ENCODE results near the gene BTBD17.

The BTBD17 gene

GRCh38 chr17:74332763-74333283 is 28.8 kb downstream of the BTBD17 start:
- H3K36me3 ChIP-seq (ENCODE audit: insufficient read depth, low read length): no peaks in the 10 kb centered on the region
- H2AFZ ChIP-seq (ENCODE audit: low read depth, low read length): no peak overlapping the region
- no peaks in the 10 kb centered on the region for H3K9me3 ChIP-seq (ENCODE audit: low read length)
- no peaks in the 10 kb centered on the region for H3K4me1 ChIP-seq (ENCODE audit: insufficient read depth, low read length)
- peaks cover 44% of the 10 kb centered on the region for H3K27me3 ChIP-seq (ENCODE audit: insufficient read depth, low read length)
- no peak overlapping the region for H3K4me3 ChIP-seq (ENCODE audit: low read length)

DNA sequence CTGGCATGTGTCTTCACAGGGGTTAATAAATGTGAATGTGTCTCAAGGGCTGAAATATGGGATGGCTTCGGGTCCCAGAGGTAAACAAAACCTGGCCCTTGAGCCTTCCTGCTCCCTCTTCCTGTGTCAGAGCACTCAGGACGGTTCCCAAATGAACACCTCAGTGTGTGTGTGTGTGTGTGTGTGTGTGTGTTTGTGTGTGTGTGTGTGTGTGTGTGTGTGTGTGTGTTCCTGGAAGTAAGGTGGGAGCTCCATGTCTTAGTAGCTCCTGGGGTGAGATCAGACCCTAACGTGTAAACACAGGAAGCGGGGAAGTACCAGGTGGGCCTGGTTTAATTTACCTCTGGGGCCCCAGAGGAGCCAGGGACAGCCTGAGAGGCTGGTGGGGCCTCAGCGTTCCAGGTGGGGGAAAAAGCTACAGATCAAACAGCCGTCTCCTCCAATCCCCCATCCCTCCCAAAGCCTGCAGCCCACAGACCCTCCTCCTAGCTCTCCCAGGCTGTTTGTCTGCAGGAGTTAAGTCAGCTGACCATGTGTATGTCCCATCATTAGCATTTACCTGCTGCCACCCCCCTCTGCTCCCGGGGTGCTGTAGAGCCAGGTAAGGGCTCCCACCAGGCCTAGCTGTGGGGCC is 29.5 kb downstream of the BTBD17 start:
- Histone ChIP-seq H3K4me3 (ENCODE audit: low read length) (no peak overlapping the region), H3K36me3 (ENCODE audit: insufficient read depth, low read length) (no peaks in the 10 kb centered on the region), H2AFZ (ENCODE audit: low read depth, low read length) (no peak overlapping the region), H3K9me3 (ENCODE audit: low read length) (no peaks in the 10 kb centered on the region), H3K27me3 (ENCODE audit: insufficient read depth, low read length) (peaks cover 43% of the 10 kb centered on the region), H3K4me1 (ENCODE audit: insufficient read depth, low read length) (no peaks in the 10 kb centered on the region)

- no peak overlapping the region for H2AFZ ChIP-seq (ENCODE audit: low read depth, low read length)
- H3K4me3 ChIP-seq (ENCODE audit: low read length): no peak overlapping the region
- no peaks in the 10 kb centered on the region for H3K9me3 ChIP-seq (ENCODE audit: low read length)
- no peaks in the 10 kb centered on the region for H3K36me3 ChIP-seq (ENCODE audit: insufficient read depth, low read length)
- peaks cover 12% of the 10 kb centered on the region for H3K4me1 ChIP-seq (ENCODE audit: insufficient read depth, low read length)
- H3K27me3 ChIP-seq (ENCODE audit: insufficient read depth, low read length): peaks cover 56% of the 10 kb centered on the region
These were observed 31.2 kb downstream of the BTBD17 start for GRCh38 chr17:74330446-74330845.

DNA sequence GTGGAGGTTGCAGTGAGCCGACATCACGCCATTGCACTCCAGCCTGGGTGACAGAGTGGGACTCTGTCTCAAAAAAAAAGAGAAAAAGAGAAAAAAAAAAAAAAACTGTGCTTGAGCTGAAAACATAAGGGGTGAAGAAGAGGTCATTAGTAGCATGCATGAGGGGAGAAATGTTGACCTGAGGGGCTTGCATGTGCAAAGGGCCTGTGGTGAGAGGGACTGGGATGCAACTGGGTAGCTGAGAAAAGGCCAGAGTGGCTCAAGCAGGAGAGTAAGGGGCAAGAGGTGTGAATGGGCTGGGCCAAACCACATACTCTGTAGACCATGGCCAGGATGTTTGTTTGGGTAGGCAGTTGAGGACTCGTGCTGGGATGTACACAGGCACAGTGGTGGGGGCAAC is 32.3 kb downstream of the BTBD17 start:
- H3K4me3 ChIP-seq (ENCODE audit: low read length): no peak overlapping the region
- peaks cover 12% of the 10 kb centered on the region for H3K4me1 ChIP-seq (ENCODE audit: insufficient read depth, low read length)
- no peak overlapping the region for H2AFZ ChIP-seq (ENCODE audit: low read depth, low read length)
- H3K9me3 ChIP-seq (ENCODE audit: low read length): no peaks in the 10 kb centered on the region
- H3K36me3 ChIP-seq (ENCODE audit: insufficient read depth, low read length): no peaks in the 10 kb centered on the region
- peaks cover 66% of the 10 kb centered on the region for H3K27me3 ChIP-seq (ENCODE audit: insufficient read depth, low read length)

DNA sequence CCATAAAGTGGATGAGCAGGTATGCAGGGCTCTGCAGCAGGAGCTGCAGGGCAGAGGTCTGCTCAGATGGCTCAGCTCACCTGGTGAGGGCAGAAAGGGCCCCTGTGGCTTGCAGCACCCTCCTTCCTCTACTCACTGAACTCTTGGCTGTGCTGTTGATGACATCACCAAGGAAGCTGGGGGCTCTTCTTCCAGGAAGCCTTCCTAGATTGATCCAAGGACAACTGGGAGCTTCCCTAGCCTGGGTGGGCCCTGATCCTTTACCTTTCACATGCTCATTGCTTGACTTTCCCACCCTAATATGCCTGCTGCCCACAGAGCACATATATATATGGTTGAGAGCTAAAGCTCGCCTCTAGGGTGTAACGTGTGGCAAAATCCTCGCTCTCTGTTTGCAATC is 33.2 kb downstream of the BTBD17 start:
- Histone ChIP-seq H3K27me3 (ENCODE audit: insufficient read depth, low read length) (peaks cover 66% of the 10 kb centered on the region), H2AFZ (ENCODE audit: low read depth, low read length) (no peak overlapping the region), H3K4me3 (ENCODE audit: low read length) (no peak overlapping the region), H3K4me1 (ENCODE audit: insufficient read depth, low read length) (peaks cover 12% of the 10 kb centered on the region), H3K36me3 (ENCODE audit: insufficient read depth, low read length) (no peaks in the 10 kb centered on the region), H3K9me3 (ENCODE audit: low read length) (no peaks in the 10 kb centered on the region)

GRCh38 chr17:74326506-74326905 is 35.2 kb downstream of the BTBD17 start:
- no peak overlapping the region for H2AFZ ChIP-seq (ENCODE audit: low read depth, low read length)
- H3K9me3 ChIP-seq (ENCODE audit: low read length): no peaks in the 10 kb centered on the region
- peak overlapping the region; percentile 8 for H3K4me3 ChIP-seq (ENCODE audit: low read length)
- peaks cover 12% of the 10 kb centered on the region for H3K4me1 ChIP-seq (ENCODE audit: insufficient read depth, low read length)
- H3K27me3 ChIP-seq (ENCODE audit: insufficient read depth, low read length): peaks cover 66% of the 10 kb centered on the region
- no peaks in the 10 kb centered on the region for H3K36me3 ChIP-seq (ENCODE audit: insufficient read depth, low read length)

DNA sequence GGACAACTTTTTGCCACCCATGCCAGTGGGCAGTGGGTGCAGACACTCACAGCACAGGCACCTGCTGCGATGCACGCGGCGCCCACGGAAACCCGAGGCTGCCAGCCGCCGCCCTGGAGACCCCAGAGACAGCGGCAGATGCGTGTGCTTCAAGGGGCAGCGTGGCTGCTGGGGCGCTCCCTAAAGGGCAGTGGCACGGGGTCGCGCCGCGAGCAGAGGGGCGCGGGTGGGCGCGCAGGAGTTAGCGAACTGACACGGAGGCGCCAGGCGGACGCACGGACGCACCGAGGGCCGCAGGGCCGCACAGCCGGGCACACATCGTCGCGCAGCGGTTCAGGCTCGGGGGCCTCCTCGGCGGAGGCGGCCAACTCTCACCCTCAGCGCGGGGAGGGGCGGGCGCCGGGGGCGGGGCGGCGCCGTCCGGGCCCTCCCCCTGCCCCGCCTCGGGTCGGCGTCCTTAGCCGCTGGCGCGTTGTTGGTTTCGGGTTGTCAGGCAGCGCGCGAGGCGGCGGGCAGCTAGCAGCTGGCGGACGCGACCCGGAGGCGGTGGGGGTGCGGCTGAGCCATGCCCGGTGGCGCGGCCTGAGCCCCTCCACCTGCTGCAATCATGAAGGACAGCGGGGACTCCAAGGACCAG is 35.8 kb downstream of the BTBD17 start, which contains the start of gene KIF19:
KIF19 (plus strand) TSS at position 484 of the 637 bp plus-strand sequence; CDS start at position 608, 124 bp downstream.
- Histone ChIP-seq H2AFZ (ENCODE audit: low read depth, low read length) (no peak within 1 kb of the TSS), H3K4me3 (ENCODE audit: low read length) (peak within 1 kb of the TSS; percentile 8), H3K36me3 (ENCODE audit: insufficient read depth, low read length) (no peaks in the 10 kb centered on the region), H3K27me3 (ENCODE audit: insufficient read depth, low read length) (peaks cover 61% of the 10 kb centered on the region), H3K4me1 (ENCODE audit: insufficient read depth, low read length) (peaks cover 12% of the 10 kb centered on the region), H3K9me3 (ENCODE audit: low read length) (no peaks in the 10 kb centered on the region)

DNA sequence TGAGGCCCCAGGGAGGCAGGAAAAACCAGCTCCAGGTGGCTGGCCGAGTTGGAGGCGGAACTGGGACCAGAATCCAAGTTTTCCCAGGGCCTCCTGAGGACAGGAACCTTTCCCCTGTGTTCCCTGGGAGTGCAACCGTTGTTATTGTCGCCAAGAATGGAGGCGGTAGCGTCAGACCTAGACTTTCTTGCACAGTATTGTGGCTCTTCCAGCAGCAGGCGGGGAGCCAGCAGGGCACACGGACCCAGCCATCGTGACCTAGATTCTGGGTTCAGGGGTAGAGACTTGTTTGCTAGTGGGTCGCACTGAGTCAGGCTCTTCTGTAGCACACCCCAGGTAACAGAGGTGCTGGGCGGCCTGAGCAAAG is 36.3 kb downstream of the BTBD17 start:
- no peak overlapping the region for H2AFZ ChIP-seq (ENCODE audit: low read depth, low read length)
- H3K27me3 ChIP-seq (ENCODE audit: insufficient read depth, low read length): peaks cover 63% of the 10 kb centered on the region
- H3K4me1 ChIP-seq (ENCODE audit: insufficient read depth, low read length): peaks cover 12% of the 10 kb centered on the region
- H3K4me3 ChIP-seq (ENCODE audit: low read length): no peak overlapping the region
- H3K36me3 ChIP-seq (ENCODE audit: insufficient read depth, low read length): no peaks in the 10 kb centered on the region
- H3K9me3 ChIP-seq (ENCODE audit: low read length): no peaks in the 10 kb centered on the region

DNA sequence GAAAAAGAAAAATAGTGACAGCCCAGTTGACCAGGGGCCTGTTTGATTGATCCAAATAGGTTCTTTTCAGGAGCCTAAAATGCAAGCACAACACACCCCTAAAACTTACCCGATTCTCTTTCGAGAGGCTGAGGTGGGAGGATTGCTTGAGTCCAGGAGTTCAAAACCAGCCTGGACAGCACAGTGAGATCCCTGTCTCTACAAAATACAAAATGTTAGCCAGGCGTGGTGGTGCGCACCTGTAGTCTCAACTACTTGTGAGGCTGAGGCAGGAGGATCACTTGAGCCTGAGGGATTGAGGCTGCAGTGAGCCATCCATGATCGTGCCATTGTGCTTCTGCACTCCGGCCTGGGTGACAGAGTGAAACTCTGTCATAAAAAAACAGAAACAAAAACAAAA is 37.1 kb downstream of the BTBD17 start:
- peaks cover 12% of the 10 kb centered on the region for H3K4me1 ChIP-seq (ENCODE audit: insufficient read depth, low read length)
- H3K27me3 ChIP-seq (ENCODE audit: insufficient read depth, low read length): peaks cover 60% of the 10 kb centered on the region

GRCh38 chr17:74318391-74318790 is 43.3 kb downstream of the BTBD17 start:
- H3K27me3 ChIP-seq (ENCODE audit: insufficient read depth, low read length): peaks cover 20% of the 10 kb centered on the region

More for the DNA sequence above, 37.1 kb downstream of the BTBD17 start:
- Histone ChIP-seq H3K4me3 (ENCODE audit: low read length) (no peak overlapping the region), H3K36me3 (ENCODE audit: insufficient read depth, low read length) (no peaks in the 10 kb centered on the region), H2AFZ (ENCODE audit: low read depth, low read length) (no peak overlapping the region), H3K9me3 (ENCODE audit: low read length) (no peaks in the 10 kb centered on the region)

GRCh38 chr17:74317071-74317470 is 44.6 kb downstream of the BTBD17 start:
- Histone ChIP-seq H3K9me3 (ENCODE audit: low read length) (peaks cover 5% of the 10 kb centered on the region), H3K36me3 (ENCODE audit: insufficient read depth, low read length) (no peaks in the 10 kb centered on the region), H3K4me1 (ENCODE audit: insufficient read depth, low read length) (no peaks in the 10 kb centered on the region), H3K27me3 (ENCODE audit: insufficient read depth, low read length) (peaks cover 15% of the 10 kb centered on the region), H2AFZ (ENCODE audit: low read depth, low read length) (no peak overlapping the region), H3K4me3 (ENCODE audit: low read length) (no peak overlapping the region)

More at GRCh38 chr17:74318391-74318790, 43.3 kb downstream of the BTBD17 start:
- no peaks in the 10 kb centered on the region for H3K9me3 ChIP-seq (ENCODE audit: low read length)
- H3K36me3 ChIP-seq (ENCODE audit: insufficient read depth, low read length): no peaks in the 10 kb centered on the region
- H2AFZ ChIP-seq (ENCODE audit: low read depth, low read length): no peak overlapping the region
- H3K4me1 ChIP-seq (ENCODE audit: insufficient read depth, low read length): no peaks in the 10 kb centered on the region
- H3K4me3 ChIP-seq (ENCODE audit: low read length): no peak overlapping the region

GRCh38 chr17:74316220-74316619 is 45.4 kb downstream of the BTBD17 start:
- H3K9me3 ChIP-seq (ENCODE audit: low read length): peaks cover 8% of the 10 kb centered on the region
- peaks cover 9% of the 10 kb centered on the region for H3K27me3 ChIP-seq (ENCODE audit: insufficient read depth, low read length)
- no peaks in the 10 kb centered on the region for H3K36me3 ChIP-seq (ENCODE audit: insufficient read depth, low read length)
- H2AFZ ChIP-seq (ENCODE audit: low read depth, low read length): no peak overlapping the region
- H3K4me3 ChIP-seq (ENCODE audit: low read length): no peak overlapping the region
- H3K4me1 ChIP-seq (ENCODE audit: insufficient read depth, low read length): no peaks in the 10 kb centered on the region

DNA sequence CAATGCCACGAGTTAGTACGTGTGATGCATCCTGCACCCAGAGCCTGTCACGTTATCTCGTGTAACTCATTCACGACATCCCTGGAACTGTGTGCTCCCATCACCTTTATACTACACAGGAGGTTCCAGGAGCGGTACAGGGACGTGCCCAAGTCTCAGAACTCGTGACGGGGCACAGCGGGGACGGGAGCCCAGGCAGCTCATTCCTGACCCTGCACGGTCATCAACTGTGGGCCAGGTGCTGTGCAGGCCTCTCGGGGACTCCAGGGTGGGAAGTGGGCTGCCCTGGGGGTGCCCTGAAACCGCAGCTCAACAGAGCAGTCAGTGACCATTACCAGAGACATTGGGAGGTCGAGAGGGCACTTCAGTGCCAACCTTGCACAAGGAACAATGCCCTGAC is 46.8 kb downstream of the BTBD17 start:
- Histone ChIP-seq H3K4me3 (ENCODE audit: low read length) (no peak overlapping the region), H3K27me3 (ENCODE audit: insufficient read depth, low read length) (peaks cover 3% of the 10 kb centered on the region), H3K9me3 (ENCODE audit: low read length) (peaks cover 8% of the 10 kb centered on the region), H2AFZ (ENCODE audit: low read depth, low read length) (no peak overlapping the region), H3K4me1 (ENCODE audit: insufficient read depth, low read length) (no peaks in the 10 kb centered on the region), H3K36me3 (ENCODE audit: insufficient read depth, low read length) (no peaks in the 10 kb centered on the region)
